Esophagus squamous epithelium (tissue), 4 donors: ENCODE measurements around the gene VMP1.

Experiments
- POLR2A ChIP-seq, 4 donors: fragments of 450-650 bp; IDR thresholded peaks; one replicate each; pipeline ENCODE4 v1.6.1; 2017; ENCODE audit warnings: antibody characterized with exemption in 4 of 4, mild to moderate bottlenecking in 4 of 4, moderate library complexity in 3 of 4
- TF ChIP-seq, protein P1 (sequence below), 6 experiments: fragments of 450-650 bp in 4 of 6; fragments of 200-600 bp in 2 of 6; sonication (generic) in 2 of 6; IDR thresholded peaks; one replicate each; pipeline ENCODE4 v1.5.1; 2016 to 2019; ENCODE audit warnings: antibody characterized with exemption in 6 of 6, mild to moderate bottlenecking in 4 of 6, moderate library complexity in 4 of 6

DNA sequence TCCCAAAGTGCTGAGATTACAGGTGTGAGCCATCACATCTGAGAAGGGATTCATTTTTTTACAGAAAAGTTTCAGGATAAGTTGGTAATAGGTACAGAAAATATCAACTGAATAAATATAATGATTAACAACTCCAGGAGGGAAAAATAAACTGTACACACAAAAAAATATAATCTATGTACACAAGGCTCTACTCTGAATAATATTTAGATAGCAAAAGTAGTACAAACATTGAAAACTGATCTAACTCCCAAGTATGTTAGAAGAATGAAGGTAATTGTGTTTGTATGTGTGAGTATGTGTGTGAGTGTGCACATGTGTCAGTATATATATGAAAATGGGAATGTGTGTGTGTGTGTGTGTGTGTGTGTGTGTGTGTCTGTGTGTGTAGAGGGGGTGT lies 164.9 kb downstream of the VMP1 start:
- TF ChIP-seq POLR2A (IDR thresholded peaks at IDR 0.05), result no peak
- TF ChIP-seq, protein P1, sequence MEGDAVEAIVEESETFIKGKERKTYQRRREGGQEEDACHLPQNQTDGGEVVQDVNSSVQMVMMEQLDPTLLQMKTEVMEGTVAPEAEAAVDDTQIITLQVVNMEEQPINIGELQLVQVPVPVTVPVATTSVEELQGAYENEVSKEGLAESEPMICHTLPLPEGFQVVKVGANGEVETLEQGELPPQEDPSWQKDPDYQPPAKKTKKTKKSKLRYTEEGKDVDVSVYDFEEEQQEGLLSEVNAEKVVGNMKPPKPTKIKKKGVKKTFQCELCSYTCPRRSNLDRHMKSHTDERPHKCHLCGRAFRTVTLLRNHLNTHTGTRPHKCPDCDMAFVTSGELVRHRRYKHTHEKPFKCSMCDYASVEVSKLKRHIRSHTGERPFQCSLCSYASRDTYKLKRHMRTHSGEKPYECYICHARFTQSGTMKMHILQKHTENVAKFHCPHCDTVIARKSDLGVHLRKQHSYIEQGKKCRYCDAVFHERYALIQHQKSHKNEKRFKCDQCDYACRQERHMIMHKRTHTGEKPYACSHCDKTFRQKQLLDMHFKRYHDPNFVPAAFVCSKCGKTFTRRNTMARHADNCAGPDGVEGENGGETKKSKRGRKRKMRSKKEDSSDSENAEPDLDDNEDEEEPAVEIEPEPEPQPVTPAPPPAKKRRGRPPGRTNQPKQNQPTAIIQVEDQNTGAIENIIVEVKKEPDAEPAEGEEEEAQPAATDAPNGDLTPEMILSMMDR (IDR thresholded peaks at IDR 0.05), result no peak
